Kidney capillary endothelial cell (primary cell): ENCODE measurements around the gene SOX8.
"Not testable (repeated sequence)": the region's sequence is repeated elsewhere in the genome, so short reads cannot be mapped to it uniquely, and the experiment has no call there.

Experiments
- DNase-seq: peaks from one replicate; pipeline ENCODE4 v3.0.0-alpha.2; 2018; ENCODE audit warnings: low spot score

The SOX8 gene

GRCh38 chr16:1009358-1010150 is 28.0 kb downstream of the SOX8 start:
- no peak for DNase-seq

- DNase-seq = no peak
These were observed 28.7 kb downstream of the SOX8 start for GRCh38 chr16:1010251-1010650.

- no peak for DNase-seq
These were observed 29.2 kb downstream of the SOX8 start for GRCh38 chr16:1010815-1011214.

GRCh38 chr16:1011316-1012082 is 29.9 kb downstream of the SOX8 start:
- DNase-seq = no peak

- no peak for DNase-seq
These were observed 30.6 kb downstream of the SOX8 start for GRCh38 chr16:1012135-1012534.

GRCh38 chr16:1012722-1013592 is 31.4 kb downstream of the SOX8 start:
- no peak for DNase-seq

GRCh38 chr16:1013593-1013900 is 32.0 kb downstream of the SOX8 start:
- no peak for DNase-seq

- no peak for DNase-seq
These were observed 32.7 kb downstream of the SOX8 start for GRCh38 chr16:1014221-1014620.

GRCh38 chr16:1014771-1015495 is 33.4 kb downstream of the SOX8 start:
- no peak for DNase-seq

- DNase-seq = no peak
These were observed 37.1 kb downstream of the SOX8 start for GRCh38 chr16:1018447-1019198.

- DNase-seq = no peak
These were observed 37.9 kb downstream of the SOX8 start for GRCh38 chr16:1019231-1020090.

GRCh38 chr16:1020091-1020399 is 38.5 kb downstream of the SOX8 start:
- DNase-seq = no peak

GRCh38 chr16:1020591-1020990 is 39.0 kb downstream of the SOX8 start:
- no peak for DNase-seq

GRCh38 chr16:1021553-1022160 is 40.1 kb downstream of the SOX8 start:
- DNase-seq = no peak

- no peak for DNase-seq
These were observed 40.9 kb downstream of the SOX8 start for GRCh38 chr16:1022466-1022865.

- no peak for DNase-seq
These were observed 42.6 kb downstream of the SOX8 start for GRCh38 chr16:1024138-1024537.

GRCh38 chr16:1025183-1025809 is 43.7 kb downstream of the SOX8 start:
- DNase-seq = not testable (repeated sequence)

- no peak for DNase-seq
These were observed 44.6 kb downstream of the SOX8 start for GRCh38 chr16:1026057-1026783.
